HEK293 (cell line): ENCODE measurements around the gene HSF2.

ENCODE experiments used
- CTCF ChIA-PET: fragments of 350-600 bp; formaldehyde crosslinking; extraction: SDS; loops from one replicate; lab custom pipeline; 2021; ENCODE audit warnings: antibody characterized with exemption; lab: Yijun Ruan, JAX
- POLR2A ChIA-PET: fragments of 300-600 bp; formaldehyde crosslinking; extraction: SDS; loops from one replicate; lab custom pipeline; 2020; ENCODE audit warnings: antibody characterized with exemption, inconsistent platforms; lab: Yijun Ruan, JAX
- H3K27ac ChIP-seq: fragments of 200-500 bp; sonication (Bioruptor generic); 2 replicates; pipeline ENCODE4 v1.5.1; 2014; ENCODE audit warnings: low read depth, low read length, control low read depth, inconsistent platforms; ENCODE audit errors: extremely low read depth
- H3K36me3 ChIP-seq, 2 experiments: fragments of 200-500 bp in 1 of 2; sonication (Bioruptor generic) in 1 of 2; 1 replicate in 1 of 2; 2 replicates in 1 of 2; pipeline ENCODE4 v1.5.1; 2014 to 2017; ENCODE audit warnings: inconsistent platforms in 2 of 2, low read length in 2 of 2; ENCODE audit not compliant: control insufficient read depth in 2 of 2, insufficient read depth in 1 of 2
- H3K4me1 ChIP-seq: fragments of 200-500 bp; sonication (Bioruptor generic); 2 replicates; pipeline ENCODE4 v1.5.1; 2014; ENCODE audit warnings: mild to moderate bottlenecking, low read length, inconsistent platforms; ENCODE audit not compliant: control insufficient read depth, insufficient read depth
- H3K4me3 ChIP-seq: 2 replicates; pipeline ENCODE4 v1.5.1; 2011; ENCODE audit warnings: low read depth, mild to moderate bottlenecking, control low read depth, low read length, moderate library complexity
- H3K9me3 ChIP-seq: fragments of 200-500 bp; sonication (Bioruptor generic); 2 replicates; pipeline ENCODE4 v1.5.1; 2014; ENCODE audit warnings: low read depth, low read length, inconsistent platforms; ENCODE audit not compliant: control insufficient read depth, insufficient read depth
- HOXD13 ChIP-seq: sonication (generic); formaldehyde crosslinking; IDR thresholded peaks from 2 replicates; pipeline ENCODE4 v1.8.0; 2022; ENCODE audit warnings: missing genetic modification reagents, borderline replicate concordance
- KLF16 ChIP-seq: fragments of 450-650 bp; formaldehyde crosslinking; IDR thresholded peaks from 2 replicates; pipeline ENCODE4 v1.5.1; 2017; ENCODE audit warnings: missing biosample characterization, missing genetic modification characterization
- KLF17 ChIP-seq: fragments of 450-650 bp; formaldehyde crosslinking; IDR thresholded peaks from 2 replicates; pipeline ENCODE4 v1.5.1; 2016; ENCODE audit warnings: missing biosample characterization, missing genetic modification characterization
- KLF8 ChIP-seq: fragments of 450-650 bp; formaldehyde crosslinking; IDR thresholded peaks from 2 replicates; pipeline ENCODE4 v1.5.1; 2016; ENCODE audit warnings: missing biosample characterization, missing genetic modification characterization
- KLF9 ChIP-seq: fragments of 450-650 bp; formaldehyde crosslinking; IDR thresholded peaks from 2 replicates; pipeline ENCODE4 v1.5.1; 2016; ENCODE audit warnings: missing biosample characterization, missing genetic modification characterization, low read depth
- PATZ1 ChIP-seq: fragments of 450-650 bp; formaldehyde crosslinking; IDR thresholded peaks from 2 replicates; pipeline ENCODE4 v1.5.1; 2016; ENCODE audit warnings: missing biosample characterization, missing genetic modification characterization
- SP2 ChIP-seq: fragments of 450-650 bp; formaldehyde crosslinking; IDR thresholded peaks from 2 replicates; pipeline ENCODE4 v1.5.1; 2016; ENCODE audit warnings: missing biosample characterization, missing genetic modification characterization
- SP7 ChIP-seq: fragments of 450-650 bp; formaldehyde crosslinking; IDR thresholded peaks from 2 replicates; pipeline ENCODE4 v1.5.1; 2016; ENCODE audit warnings: missing biosample characterization, missing genetic modification characterization
- WT1 ChIP-seq: fragments of 450-650 bp; formaldehyde crosslinking; IDR thresholded peaks from 2 replicates; pipeline ENCODE4 v1.5.1; 2016; ENCODE audit warnings: missing biosample characterization, missing genetic modification characterization
- YY1 ChIP-seq: fragments of 450-650 bp; formaldehyde crosslinking; IDR thresholded peaks from 2 replicates; pipeline ENCODE4 v1.5.1; 2018; ENCODE audit warnings: missing biosample characterization, missing genetic modification characterization
- ZBTB26 ChIP-seq: fragments of 450-650 bp; formaldehyde crosslinking; optimal IDR thresholded peaks from 2 replicates; pipeline ENCODE3; 2016; ENCODE audit warnings: missing biosample characterization, mild to moderate bottlenecking, missing genetic modification characterization
- ZBTB8A ChIP-seq: fragments of 450-650 bp; formaldehyde crosslinking; IDR thresholded peaks from 2 replicates; pipeline ENCODE4 v1.5.1; 2016; ENCODE audit warnings: missing biosample characterization, missing genetic modification characterization
- ZEB2 ChIP-seq: fragments of 450-650 bp; formaldehyde crosslinking; IDR thresholded peaks from 2 replicates; pipeline ENCODE4 v1.5.1; 2016; ENCODE audit warnings: missing biosample characterization, missing genetic modification characterization
- ZFHX2 ChIP-seq: fragments of 450-650 bp; formaldehyde crosslinking; conservative IDR thresholded peaks from 2 replicates; pipeline ENCODE4 v1.5.1; 2016; ENCODE audit warnings: missing biosample characterization, missing genetic modification characterization
- ZNF148 ChIP-seq: fragments of 450-650 bp; formaldehyde crosslinking; IDR thresholded peaks from 2 replicates; pipeline ENCODE4 v1.5.0; 2017; ENCODE audit warnings: missing biosample characterization, missing genetic modification characterization, borderline replicate concordance
- ZNF2 ChIP-seq: fragments of 450-650 bp; formaldehyde crosslinking; IDR thresholded peaks from 2 replicates; pipeline ENCODE4 v1.5.1; 2016; ENCODE audit warnings: missing biosample characterization, missing genetic modification characterization
- ZNF280C ChIP-seq: fragments of 450-650 bp; formaldehyde crosslinking; IDR thresholded peaks from 2 replicates; pipeline ENCODE4 v1.5.1; 2016; ENCODE audit warnings: missing biosample characterization, missing genetic modification characterization
- ZNF391 ChIP-seq: fragments of 450-650 bp; formaldehyde crosslinking; IDR thresholded peaks from 2 replicates; pipeline ENCODE4 v1.5.1; 2016; ENCODE audit warnings: low read depth, missing biosample characterization, missing genetic modification characterization, borderline replicate concordance
- ZNF629 ChIP-seq: fragments of 450-650 bp; formaldehyde crosslinking; IDR thresholded peaks from 2 replicates; pipeline ENCODE4 v1.5.1; 2017; ENCODE audit warnings: missing biosample characterization, missing genetic modification characterization
- ZNF645 ChIP-seq: fragments of 450-650 bp; formaldehyde crosslinking; IDR thresholded peaks from 2 replicates; pipeline ENCODE4; 2016; ENCODE audit warnings: missing biosample characterization, missing genetic modification characterization
- ZNF76 ChIP-seq: fragments of 450-650 bp; formaldehyde crosslinking; IDR thresholded peaks from 2 replicates; pipeline ENCODE4; 2016; ENCODE audit warnings: low read depth, missing biosample characterization, missing genetic modification characterization, borderline replicate concordance
- ZNF837 ChIP-seq: fragments of 450-650 bp; formaldehyde crosslinking; IDR thresholded peaks from 2 replicates; pipeline ENCODE4 v1.5.1; 2016; ENCODE audit warnings: missing biosample characterization, missing genetic modification characterization
- ZNF843 ChIP-seq: fragments of 450-650 bp; formaldehyde crosslinking; IDR thresholded peaks from 2 replicates; pipeline ENCODE4 v1.5.1; 2016; ENCODE audit warnings: missing biosample characterization, missing genetic modification characterization

HSF2 gene

GRCh38 chr6:122471107-122472021, 71.9 kb downstream of the HSF2 start, which contains the start of gene SERINC1:
Gene SERINC1, minus strand, starts transcription at chr6:122471807. Its CDS starts 70 bp downstream, at chr6:122471737.
- Histone ChIP-seq H3K9me3 (no peaks in the 10 kb centered on the region), H3K4me1 (0 out of 2 replicates have a peak, but pooled peaks cover 4% of the 10 kb centered on the region), H3K4me3 (peak within 1 kb of the TSS; percentile 66), H3K27ac (peak within 1 kb of the TSS; percentile 49), H3K36me3 (peaks cover 0 to 2% of the 10 kb centered on the region in 2 experiments; a peak in 1 of 3 replicates)
- ChIA-PET CTCF (interaction anchor here (0.6 to 4.3 kb wide), 6 partner anchors 21 to 287 kb away, joined by 3 to 26 read pairs (median 4); no protein-coding TSS in a partner anchor), POLR2A (interaction anchor here (0.5 to 1.8 kb wide), 9 partner anchors 12 to 318 kb away, joined by 3 to 10 read pairs (median 3); partner anchors contain the start of genes HSF2 and PKIB)
- TF ChIP-seq ZNF645 (tag by site-specific recombination) (no peak), ZNF280C (tag by site-specific recombination) (no peak), KLF8 (peak; percentile 91), ZFHX2 (tag by site-specific recombination) (no peak), ZBTB8A (tag by site-specific recombination) (peak; percentile 24; the same call in 1 of the 2 replicates), WT1 (tag by site-specific recombination) (peak; percentile 26; the same call in 1 of the 2 replicates), SP7 (tag by site-specific recombination) (peak; percentile 51; the same call in 1 of the 2 replicates), HOXD13 (CRISPR knock-in tag) (no peak), ZNF148 (no peak), ZNF76 (tag by site-specific recombination) (peak; percentile 67), ZNF2 (peak; percentile 38), KLF17 (peak; percentile 81), ZNF391 (tag by site-specific recombination) (no peak), PATZ1 (tag by site-specific recombination) (peak; percentile 54; the same call in 1 of the 2 replicates), KLF9 (tag by site-specific recombination) (peak; percentile 65), SP2 (tag by site-specific recombination) (peak; percentile 84), ZNF843 (tag by site-specific recombination) (peak; percentile 9; the same call in 1 of the 2 replicates), YY1 (tag by site-specific recombination) (peak; percentile 57; the same call in 1 of the 2 replicates), ZNF837 (no peak), KLF16 (tag by site-specific recombination) (peak; percentile 45; the same call in 1 of the 2 replicates), ZBTB26 (tag by site-specific recombination) (peak; percentile 44), ZNF629 (tag by site-specific recombination) (peak; percentile 69), ZEB2 (tag by site-specific recombination) (no peak)
